Mucosa of rectum (tissue), 2 donors: Measurements from ENCODE around the gene CCDC54.

Experiments used
- H3K27ac ChIP-seq, 2 donors: one replicate each; pipeline ENCODE4 v1.7.0; 2013; ENCODE audit warnings: inconsistent platforms in 2 of 2, low read depth in 2 of 2, low read length in 2 of 2
- H3K27me3 ChIP-seq, 2 donors: one replicate each; pipeline ENCODE4 v1.7.0; 2013; ENCODE audit warnings: low read length in 2 of 2; ENCODE audit not compliant: control insufficient read depth in 2 of 2, insufficient read depth in 2 of 2
- H3K36me3 ChIP-seq, 2 donors: one replicate each; pipeline ENCODE4 v1.7.0; 2013; ENCODE audit warnings: low read length in 2 of 2; ENCODE audit not compliant: control insufficient read depth in 2 of 2, insufficient read depth in 2 of 2
- H3K4me1 ChIP-seq, 2 donors: one replicate each; pipeline ENCODE4 v1.7.0; 2013; ENCODE audit warnings: low read length in 2 of 2, mild to moderate bottlenecking in 1 of 2; ENCODE audit not compliant: control insufficient read depth in 2 of 2, insufficient read depth in 2 of 2
- H3K4me3 ChIP-seq, 2 donors: one replicate each; pipeline ENCODE4 v1.7.0; 2013; ENCODE audit warnings: low read length in 2 of 2
- H3K9ac ChIP-seq, 2 donors: one replicate each; pipeline ENCODE4 v1.7.0; 2013; ENCODE audit warnings: low read length in 2 of 2, low read depth in 1 of 2, mild to moderate bottlenecking in 1 of 2
- H3K9me3 ChIP-seq, 2 donors: one replicate each; pipeline ENCODE4 v1.7.0; 2013; ENCODE audit warnings: low read length in 2 of 2; ENCODE audit not compliant: control insufficient read depth in 2 of 2
- donor health status: healthy.
- donor health status: Normal muscosa, but diverticular disease.

Gene CCDC54

GRCh38 chr3:107410606-107411005 is 33.4 kb downstream of the CCDC54 start:
- H3K4me3 ChIP-seq, result no peak overlapping the region
- H3K36me3 ChIP-seq, result no peaks in the 10 kb centered on the region
- no peak overlapping the region for H3K27ac ChIP-seq
- H3K9me3 ChIP-seq, result no peaks in the 10 kb centered on the region
- H3K9ac ChIP-seq, result no peak overlapping the region
- no peaks in the 10 kb centered on the region for H3K27me3 ChIP-seq
- no peaks in the 10 kb centered on the region for H3K4me1 ChIP-seq

DNA sequence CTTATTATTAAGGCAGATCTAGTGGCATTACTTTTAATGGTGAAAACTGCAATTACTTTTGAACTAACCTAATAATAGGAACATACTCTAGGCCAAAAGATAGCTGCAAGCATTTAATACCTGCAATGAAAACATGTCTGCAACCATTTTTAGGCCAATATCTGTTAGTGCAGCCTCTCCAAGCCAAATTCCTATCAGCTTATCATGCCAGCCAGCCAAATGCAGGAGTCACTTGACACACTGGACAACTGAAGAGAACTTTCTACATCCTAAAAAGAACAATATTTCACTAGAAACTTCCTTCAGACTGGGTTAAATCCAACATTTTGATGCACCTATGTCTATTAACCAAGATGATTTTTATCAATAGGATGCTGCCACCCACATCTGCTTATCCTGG is 33.8 kb downstream of the CCDC54 start:
- Histone ChIP-seq H3K4me3 (no peak overlapping the region), H3K27ac (no peak overlapping the region), H3K9ac (no peak overlapping the region), H3K27me3 (no peaks in the 10 kb centered on the region), H3K4me1 (no peaks in the 10 kb centered on the region), H3K36me3 (no peaks in the 10 kb centered on the region), H3K9me3 (no peaks in the 10 kb centered on the region)

GRCh38 chr3:107411779-107412178 is 34.5 kb downstream of the CCDC54 start:
- no peak overlapping the region for H3K27ac ChIP-seq
- H3K4me1 ChIP-seq, result no peaks in the 10 kb centered on the region

GRCh38 chr3:107412376-107412775 is 35.1 kb downstream of the CCDC54 start:
- Histone ChIP-seq H3K27me3 (no peaks in the 10 kb centered on the region), H3K27ac (no peak overlapping the region), H3K9me3 (no peaks in the 10 kb centered on the region), H3K36me3 (no peaks in the 10 kb centered on the region), H3K9ac (no peak overlapping the region), H3K4me3 (no peak overlapping the region), H3K4me1 (no peaks in the 10 kb centered on the region)

More at GRCh38 chr3:107411779-107412178, 34.5 kb downstream of the CCDC54 start:
- Histone ChIP-seq H3K9me3 (no peaks in the 10 kb centered on the region), H3K36me3 (no peaks in the 10 kb centered on the region), H3K4me3 (no peak overlapping the region), H3K9ac (no peak overlapping the region), H3K27me3 (no peaks in the 10 kb centered on the region)

DNA sequence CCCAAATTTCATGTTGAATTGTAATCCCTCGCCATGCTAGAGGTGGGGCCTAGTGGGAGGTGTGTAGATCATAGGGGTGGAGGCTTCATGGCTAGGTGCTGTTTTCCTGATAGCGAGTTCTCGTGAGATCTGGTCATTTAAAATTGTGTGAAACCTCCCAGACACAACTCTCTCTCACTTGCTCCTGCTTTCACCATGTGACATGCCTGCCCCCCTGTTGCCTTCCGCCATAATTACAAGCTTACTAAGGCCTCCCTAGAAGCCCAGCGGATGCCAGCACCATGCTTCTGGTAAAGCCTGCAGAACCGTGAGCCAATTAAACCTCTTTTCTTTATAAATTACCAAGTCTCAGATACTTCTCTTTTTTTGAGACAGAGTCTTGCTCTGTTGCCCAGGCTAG is 36.0 kb downstream of the CCDC54 start:
- Histone ChIP-seq H3K36me3 (no peaks in the 10 kb centered on the region), H3K27me3 (no peaks in the 10 kb centered on the region), H3K27ac (no peak overlapping the region), H3K9ac (no peak overlapping the region), H3K4me3 (no peak overlapping the region), H3K4me1 (no peaks in the 10 kb centered on the region), H3K9me3 (no peaks in the 10 kb centered on the region)

- Histone ChIP-seq H3K36me3 (no peaks in the 10 kb centered on the region), H3K4me3 (no peak overlapping the region), H3K27me3 (no peaks in the 10 kb centered on the region), H3K9me3 (no peaks in the 10 kb centered on the region), H3K4me1 (no peaks in the 10 kb centered on the region), H3K9ac (no peak overlapping the region), H3K27ac (no peak overlapping the region)
These were observed 37.2 kb downstream of the CCDC54 start for GRCh38 chr3:107414325-107414964.

GRCh38 chr3:107416138-107416537 is 38.9 kb downstream of the CCDC54 start:
- Histone ChIP-seq H3K4me1 (no peaks in the 10 kb centered on the region), H3K36me3 (no peaks in the 10 kb centered on the region), H3K27ac (no peak overlapping the region), H3K9ac (no peak overlapping the region), H3K4me3 (no peak overlapping the region), H3K9me3 (no peaks in the 10 kb centered on the region), H3K27me3 (no peaks in the 10 kb centered on the region)

- no peak overlapping the region for H3K4me3 ChIP-seq
- no peak overlapping the region for H3K9ac ChIP-seq
- H3K27me3 ChIP-seq, result no peaks in the 10 kb centered on the region
- no peaks in the 10 kb centered on the region for H3K36me3 ChIP-seq
- H3K4me1 ChIP-seq, result no peaks in the 10 kb centered on the region
- H3K9me3 ChIP-seq, result no peaks in the 10 kb centered on the region
- no peak overlapping the region for H3K27ac ChIP-seq
These were observed 39.6 kb downstream of the CCDC54 start for GRCh38 chr3:107416886-107417285.

DNA sequence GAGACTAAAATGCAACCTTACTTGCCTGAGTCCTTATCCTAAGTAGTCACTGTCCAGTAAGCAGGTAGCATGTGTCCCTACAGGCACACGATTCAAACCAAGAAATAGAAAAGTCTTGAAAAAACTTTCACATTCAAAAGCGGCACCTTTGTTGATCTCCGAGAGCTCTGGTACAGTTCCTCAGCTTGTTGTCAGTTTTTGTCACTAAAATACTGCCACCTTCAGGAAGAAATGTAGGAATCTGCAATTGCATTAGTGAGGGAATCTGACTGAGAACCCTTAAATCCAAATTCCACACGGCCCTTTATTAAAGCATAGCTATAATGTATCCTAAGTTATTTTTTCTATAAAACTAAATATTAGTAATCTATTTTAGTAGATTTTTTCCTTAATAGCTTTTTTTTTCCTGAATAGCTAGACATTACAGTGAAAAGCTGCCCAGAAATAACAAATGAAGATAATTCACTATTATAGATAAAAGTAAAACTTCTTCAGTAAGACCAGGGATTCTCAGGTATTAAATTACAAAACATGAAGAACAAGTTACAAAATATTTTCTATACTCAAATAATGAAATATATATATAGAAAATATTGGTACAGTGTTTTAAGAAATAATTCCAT is 44.0 kb downstream of the CCDC54 start:
- Histone ChIP-seq H3K4me3 (no peak overlapping the region), H3K4me1 (no peaks in the 10 kb centered on the region), H3K36me3 (no peaks in the 10 kb centered on the region), H3K9me3 (no peaks in the 10 kb centered on the region), H3K27me3 (peaks cover 0 to 3% of the 10 kb centered on the region in 2 donors), H3K27ac (no peak overlapping the region), H3K9ac (no peak overlapping the region)

GRCh38 chr3:107421881-107422280 is 44.6 kb downstream of the CCDC54 start:
- no peaks in the 10 kb centered on the region for H3K4me1 ChIP-seq
- H3K9me3 ChIP-seq, result no peaks in the 10 kb centered on the region
- no peaks in the 10 kb centered on the region for H3K36me3 ChIP-seq
- H3K4me3 ChIP-seq, result no peak overlapping the region
- H3K27ac ChIP-seq, result no peak overlapping the region
- no peak overlapping the region for H3K9ac ChIP-seq
- peaks cover 0 to 3% of the 10 kb centered on the region in 2 donors for H3K27me3 ChIP-seq
